ENCODE results near the gene GSDMA.

GSDMA gene

GRCh38 chr17:39963829-39964228 lies 1.0 kb downstream of the GSDMA start:
- DNase-seq (ENCODE audit: low spot score) = no peak

- DNase-seq (ENCODE audit: low spot score) = no peak
Measured at GRCh38 chr17:39965017-39965699, 2.4 kb downstream of the GSDMA start.

DNA sequence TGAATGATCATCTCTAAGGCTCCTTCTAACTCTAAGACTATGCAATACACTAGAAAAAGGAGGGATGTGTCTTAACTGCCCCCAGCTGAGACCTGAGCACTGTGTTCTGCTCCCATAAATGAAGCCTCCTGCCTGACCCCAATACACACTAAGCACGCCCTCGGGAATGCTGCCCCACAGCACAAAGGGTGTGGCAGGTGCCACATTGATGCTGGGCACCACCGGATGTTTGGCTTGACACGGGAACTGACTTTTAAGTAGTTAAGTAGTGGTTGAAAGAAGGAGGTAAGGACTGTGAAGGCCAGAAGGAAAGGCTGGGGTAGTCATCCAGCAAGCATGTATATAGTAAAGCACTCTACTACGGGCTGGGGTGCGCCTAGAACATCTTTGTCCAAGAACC lies 4.0 kb downstream of the GSDMA start:
- no peak for DNase-seq (ENCODE audit: low spot score)

DNA sequence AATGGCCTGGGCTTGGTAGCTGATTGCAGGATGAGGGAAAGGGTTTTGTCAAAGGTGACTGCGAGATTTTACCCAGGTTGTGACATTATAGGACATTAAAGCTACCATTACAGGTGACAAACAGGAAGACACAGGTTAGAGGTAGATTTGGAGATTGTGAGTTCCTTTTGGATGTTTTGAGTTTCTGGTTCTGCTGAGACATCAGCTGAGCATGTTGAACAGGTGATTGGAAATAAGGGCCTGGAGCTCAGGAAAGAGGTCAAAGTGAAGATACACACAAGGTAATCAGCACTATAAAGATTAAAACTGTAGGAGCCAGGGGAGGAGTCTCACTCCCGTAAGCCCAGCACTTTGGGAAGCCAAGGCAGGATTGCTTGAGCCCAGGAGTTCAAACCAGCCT lies 6.0 kb downstream of the GSDMA start:
- DNase-seq (ENCODE audit: low spot score) = no peak

DNA sequence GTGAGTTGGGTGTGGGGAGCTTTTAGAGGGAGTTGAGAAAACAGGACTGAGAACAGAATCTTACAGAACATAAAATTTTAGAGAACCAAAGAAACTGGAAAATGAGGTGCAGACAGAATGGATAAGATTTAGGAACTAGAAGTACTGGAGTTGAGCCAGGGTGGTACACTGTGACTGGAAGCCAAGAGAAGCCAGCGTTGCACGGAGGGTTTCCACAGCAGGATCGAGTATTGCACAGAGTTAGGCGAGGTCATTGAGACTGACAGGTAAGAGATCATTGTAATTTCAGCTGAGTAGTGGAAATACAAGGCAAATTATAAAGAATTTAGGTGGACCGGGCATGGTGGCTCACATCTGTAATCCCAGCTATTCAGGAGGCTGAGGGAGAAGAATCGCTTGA lies 6.6 kb downstream of the GSDMA start:
- DNase-seq (ENCODE audit: low spot score) = no peak

- no peak for DNase-seq (ENCODE audit: low spot score)
Measured at GRCh38 chr17:39970157-39970692, 7.4 kb downstream of the GSDMA start.

DNA sequence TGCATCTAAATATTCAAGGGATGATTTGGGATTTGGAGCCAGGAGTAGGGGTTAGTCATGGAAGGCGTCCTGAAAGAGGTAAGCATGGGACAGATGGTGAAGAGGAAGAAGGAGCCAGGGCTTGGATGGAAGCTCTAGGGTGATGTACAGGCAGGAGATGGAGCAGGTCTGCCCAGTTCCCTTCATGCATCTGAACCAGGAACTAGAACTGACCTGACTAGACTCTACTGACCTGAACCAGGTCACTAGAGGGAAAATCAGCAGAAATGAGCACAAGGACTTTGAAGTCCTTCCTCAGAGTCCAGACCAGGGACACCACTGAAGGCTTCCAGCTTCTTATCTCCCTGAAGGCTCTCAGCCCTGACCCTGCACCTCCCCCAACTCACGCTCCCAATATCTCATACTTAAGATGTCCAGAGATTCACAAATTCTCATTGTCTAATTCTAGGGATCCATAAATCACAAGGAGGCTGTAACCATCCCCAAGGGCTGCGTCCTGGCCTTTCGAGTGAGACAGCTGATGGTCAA lies 8.3 kb downstream of the GSDMA start:
- no peak for DNase-seq (ENCODE audit: low spot score)

- no peak for DNase-seq (ENCODE audit: low spot score)
Measured at GRCh38 chr17:39972271-39972670, 9.5 kb downstream of the GSDMA start.

DNA sequence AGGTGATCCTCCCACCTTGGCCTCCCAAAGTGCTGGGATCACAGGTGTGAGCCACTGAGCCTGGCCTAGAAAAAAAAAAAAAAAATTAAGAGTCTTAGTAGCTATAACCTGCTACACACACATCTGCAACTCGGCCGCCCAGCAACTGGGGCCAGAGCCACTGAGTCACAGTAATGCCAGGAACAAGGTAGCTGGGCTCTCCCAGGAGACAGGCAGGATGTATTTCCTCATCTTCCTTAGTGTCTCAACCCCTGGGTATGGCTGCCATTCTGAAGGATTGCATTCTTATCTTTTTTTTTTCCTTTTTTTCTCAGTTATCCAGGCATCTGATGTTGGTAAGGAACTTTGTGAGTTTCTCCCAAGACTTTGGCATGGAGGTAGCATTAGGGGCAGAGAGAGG lies 10.7 kb downstream of the GSDMA start:
- DNase-seq (ENCODE audit: low spot score) = no peak

- no peak for DNase-seq (ENCODE audit: low spot score)
Measured at GRCh38 chr17:39974433-39974832, 11.6 kb downstream of the GSDMA start.

DNA sequence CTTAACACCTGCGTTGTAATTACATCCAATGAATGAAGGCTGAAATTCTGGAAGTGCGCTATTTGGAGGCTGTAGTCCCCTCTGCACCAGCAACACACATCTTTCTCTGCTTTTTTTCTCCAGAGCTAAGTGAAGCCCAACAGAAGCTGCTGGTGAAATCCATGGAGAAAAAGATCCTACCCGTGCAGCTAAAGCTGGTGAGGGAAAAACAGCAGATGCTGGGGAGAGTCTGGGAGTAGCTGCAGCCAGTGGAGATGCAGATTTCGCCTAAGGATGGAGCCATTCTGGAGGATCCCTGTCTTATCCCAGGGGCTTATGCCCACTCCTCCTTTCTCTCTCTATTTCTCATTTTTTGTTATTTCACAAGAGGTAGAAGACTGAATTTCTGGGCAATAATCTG lies 13.0 kb downstream of the GSDMA start:
- no peak for DNase-seq (ENCODE audit: low spot score)

DNA sequence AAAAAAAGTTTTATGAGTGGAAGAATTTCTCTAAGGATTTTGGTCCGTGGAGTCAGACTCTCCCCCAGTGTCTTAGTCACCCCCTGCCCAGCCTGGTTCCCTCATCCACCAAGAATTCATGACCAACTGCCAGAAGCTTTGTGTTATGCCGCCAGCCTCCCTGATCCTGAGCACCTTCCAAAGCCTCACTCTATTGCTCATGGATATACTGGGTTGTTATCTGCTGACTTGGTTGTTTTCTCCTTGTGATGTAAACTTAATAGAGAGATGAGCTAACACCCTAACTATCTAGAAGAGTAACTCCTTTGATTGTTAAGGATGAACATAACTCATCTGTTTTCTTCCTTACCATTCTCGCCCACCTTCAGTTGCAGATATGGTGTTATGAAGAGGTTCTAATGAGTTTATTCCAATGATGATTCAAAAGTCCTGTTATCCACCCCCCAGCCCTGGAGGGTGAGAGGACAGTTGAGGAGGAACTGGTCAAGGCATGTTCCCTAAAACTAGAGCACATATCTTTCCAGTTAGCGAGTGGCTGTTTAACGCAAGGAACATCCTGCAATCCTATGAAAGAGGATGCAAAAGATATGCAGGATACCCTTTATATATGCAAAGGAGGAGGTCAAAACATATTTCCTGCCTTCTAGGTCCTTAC lies 16.3 kb downstream of the GSDMA start:
- no peak for DNase-seq (ENCODE audit: low spot score)

DNA sequence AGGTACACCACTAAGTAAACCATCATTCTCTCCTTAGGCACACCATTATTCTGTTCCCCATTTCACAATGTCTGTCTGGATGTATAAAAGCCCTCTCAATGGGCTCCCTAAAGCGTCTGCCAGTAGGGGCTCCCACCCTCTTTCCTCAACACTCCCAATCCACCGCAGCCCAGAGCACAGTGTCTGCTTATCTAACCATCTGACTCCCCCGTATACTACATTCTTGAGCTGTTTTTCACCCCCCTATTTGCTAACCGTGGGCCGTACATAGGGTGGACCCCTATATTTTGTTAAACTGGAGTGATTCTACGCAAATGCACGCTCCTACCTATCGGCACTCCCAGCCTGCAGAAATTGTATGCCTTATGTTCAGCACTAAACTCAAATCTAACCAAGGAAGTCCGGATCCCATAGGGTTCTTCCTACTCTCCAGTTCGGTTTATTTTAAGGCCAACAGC lies 17.1 kb downstream of the GSDMA start:
- DNase-seq (ENCODE audit: low spot score) = no peak

DNA sequence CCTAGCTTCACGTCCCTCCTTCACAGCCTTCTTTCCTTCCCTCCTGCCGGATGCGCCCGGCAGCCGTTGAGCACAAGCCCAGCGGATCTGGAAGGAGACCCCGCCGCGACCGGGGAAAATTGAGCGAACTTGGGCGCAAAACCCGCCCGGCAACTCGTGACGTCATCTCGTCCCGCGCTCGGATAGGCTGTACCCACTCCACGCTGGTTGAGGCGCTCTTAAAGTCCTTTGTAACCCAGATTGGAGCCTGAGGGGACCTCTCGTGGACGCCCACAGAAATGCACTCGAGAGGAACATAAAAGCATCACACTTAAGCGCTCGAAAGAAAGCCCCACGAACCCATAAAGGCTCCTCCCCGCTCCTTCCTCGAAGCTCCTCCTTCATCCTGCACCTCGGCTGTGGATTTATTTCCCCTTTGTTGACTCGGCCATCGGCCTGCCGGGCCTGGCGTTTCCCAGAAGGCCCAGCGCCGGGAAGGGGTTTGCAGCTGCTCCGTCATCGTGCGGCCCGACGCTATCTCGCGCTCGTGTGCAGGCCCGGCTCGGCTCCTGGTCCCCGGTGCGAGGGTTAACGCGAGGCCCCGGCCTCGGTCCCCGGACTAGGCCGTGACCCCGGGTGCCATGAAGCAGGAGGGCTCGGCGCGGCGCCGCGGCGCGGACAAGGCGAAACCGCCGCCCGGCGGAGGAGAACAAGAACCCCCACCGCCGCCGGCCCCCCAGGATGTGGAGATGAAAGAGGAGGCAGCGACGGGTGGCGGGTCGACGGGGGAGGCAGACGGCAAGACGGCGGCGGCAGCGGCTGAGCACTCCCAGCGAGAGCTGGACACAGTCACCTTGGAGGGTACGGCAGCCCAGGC lies 17.8 kb downstream of the GSDMA start, which contains the start of gene PSMD3:
TSS of gene PSMD3 (plus strand) at position 457 of the 856 bp plus-strand sequence. CDS start at position 621, 164 bp downstream.
- DNase-seq (ENCODE audit: low spot score) = peak; percentile 99

GRCh38 chr17:39981207-39981741 lies 18.5 kb downstream of the GSDMA start:
- DNase-seq (ENCODE audit: low spot score) = no peak

- peak; percentile 14 for DNase-seq (ENCODE audit: low spot score)
Measured at GRCh38 chr17:39981766-39982375, 19.1 kb downstream of the GSDMA start.

DNA sequence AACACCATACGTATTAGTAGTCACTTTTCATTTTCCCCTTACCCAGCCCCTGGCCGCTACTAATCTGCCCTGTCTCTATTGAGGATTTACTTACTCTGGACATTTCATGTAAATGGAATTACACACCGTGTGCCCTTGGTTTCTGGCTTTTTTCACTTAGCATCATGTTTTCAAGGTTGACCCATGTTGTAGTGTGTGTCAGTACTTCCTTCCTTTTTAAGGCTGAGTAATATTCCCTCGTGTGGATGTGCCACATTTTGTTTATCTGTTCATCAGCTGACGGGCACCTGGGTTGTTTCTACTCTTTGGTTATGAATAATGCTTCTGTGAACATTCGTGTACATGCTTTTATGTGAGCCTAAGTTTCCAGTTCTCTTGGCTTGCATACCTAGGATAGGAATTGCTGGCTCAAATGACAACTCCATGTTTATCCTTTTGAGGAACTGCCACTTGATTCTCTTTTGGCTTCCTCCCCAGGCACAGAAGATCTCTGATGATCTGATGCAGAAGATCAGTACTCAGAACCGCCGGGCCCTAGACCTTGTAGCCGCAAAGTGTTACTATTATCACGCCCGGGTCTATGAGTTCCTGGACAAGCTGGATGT lies 25.5 kb downstream of the GSDMA start:
- DNase-seq (ENCODE audit: low spot score) = no peak

- no peak for DNase-seq (ENCODE audit: low spot score)
Measured at GRCh38 chr17:39994448-39994847, 31.6 kb downstream of the GSDMA start.

DNA sequence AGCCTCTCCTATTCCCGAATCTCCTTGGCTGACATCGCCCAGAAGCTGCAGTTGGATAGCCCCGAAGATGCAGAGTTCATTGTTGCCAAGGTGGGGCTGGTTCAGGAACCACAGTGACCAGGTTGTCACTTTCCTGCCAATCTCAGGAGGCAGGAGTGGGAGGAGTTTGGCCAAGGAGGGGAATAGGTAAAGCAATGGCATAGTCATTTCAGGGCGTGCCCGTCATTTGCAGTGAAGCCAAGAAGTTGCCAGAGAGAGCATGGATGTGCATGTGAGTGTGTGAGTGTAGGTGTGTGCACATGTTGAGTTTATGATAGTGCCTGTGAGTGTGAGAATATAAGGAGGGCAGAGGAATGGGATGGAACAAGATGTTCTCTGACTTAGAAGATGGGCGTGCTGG lies 32.6 kb downstream of the GSDMA start:
- no peak for DNase-seq (ENCODE audit: low spot score)

DNA sequence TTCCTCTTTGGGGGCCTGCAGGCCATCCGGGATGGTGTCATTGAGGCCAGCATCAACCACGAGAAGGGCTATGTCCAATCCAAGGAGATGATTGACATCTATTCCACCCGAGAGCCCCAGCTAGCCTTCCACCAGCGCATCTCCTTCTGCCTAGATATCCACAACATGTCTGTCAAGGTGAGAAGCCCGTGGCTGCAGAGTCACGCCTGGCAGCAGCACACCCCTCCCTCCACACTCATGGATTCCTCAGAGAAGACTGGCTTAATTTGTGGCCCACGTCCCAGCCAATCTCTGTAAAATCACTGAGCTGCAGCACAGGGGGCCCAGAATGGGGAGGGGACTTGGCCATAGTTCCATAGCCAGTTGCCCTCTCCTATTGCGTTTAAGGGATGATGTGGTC lies 33.4 kb downstream of the GSDMA start:
- DNase-seq (ENCODE audit: low spot score) = no peak

GRCh38 chr17:39996800-39997199 lies 34.0 kb downstream of the GSDMA start:
- no peak for DNase-seq (ENCODE audit: low spot score)

Data from hematopoietic multipotent progenitor cell treated with erythropoietin and hydrocortisone succinate and interleukin-3 and kit ligand, for 15 days (in vitro differentiated cells).